K562 (cell line): ENCODE measurements around the gene SARS2. TPM values are rescaled to one million over a fixed set of nuclear protein-coding genes. Genes with fewer than 3 reads are reported as not detected.

Experiments
- ATAC-seq: fragments of 200-7000 bp; cut with Tn5 transposase; 3 replicates; pipeline ENCODE4 v1.9.1; 2020; ENCODE audit warnings: moderate library complexity
- BruUV-seq: library from RNA; stranded (reverse); fragments of 400-500 nt; replicated peaks from 2 replicates; lab custom pipeline; 2021; lab: Mats Ljungman, UMichigan
- CTCF ChIA-PET: fragments of 300-600 bp; formaldehyde crosslinking; extraction: SDS; loops from one replicate; lab custom pipeline; 2021; ENCODE audit warnings: low intra/inter-chr PET ratio; lab: Yijun Ruan, JAX
- POLR2A ChIA-PET: fragments of 300-600, 350-650 bp; sonication (Branson Sonifier 250); formaldehyde crosslinking; extraction: SDS; loops from one replicate; lab custom pipeline; 2021; ENCODE audit warnings: antibody characterized with exemption, inconsistent platforms; lab: Yijun Ruan, JAX
- DNase-seq, 4 experiments: peaks; one replicate each; pipeline versions ENCODE4 v3.0.0 to v3.0.0-alpha.2; 2011 to 2018; ENCODE audit warnings: low spot score in 3 of 4, mixed read lengths in 3 of 4; ENCODE audit errors: extremely low read depth in 1 of 4
- FAIRE-seq: peaks from 2 replicates; lab custom pipeline; 2011; peaks lifted over from hg19 to GRCh38; lab: Jason Lieb, UNC
- H2AFZ ChIP-seq: 2 replicates; pipeline ENCODE4 v1.6.0; 2011; ENCODE audit warnings: low read depth, low read length, control low read depth, inconsistent platforms
- H3K27ac ChIP-seq: fragments of 200-600 bp; 3 replicates; pipeline ENCODE4 v1.8.0; 2011; ENCODE audit warnings: low read depth, mild to moderate bottlenecking, control low read depth, inconsistent platforms, low read length, moderate library complexity, mixed read lengths; ENCODE audit errors: extremely low read depth
- H3K27me3 ChIP-seq, 2 experiments: fragments of 300-600 bp in 1 of 2; 2 replicates in 1 of 2; 3 replicates in 1 of 2; pipeline versions ENCODE4 v1.6.0 to v1.8.0; 2011; ENCODE audit warnings: inconsistent platforms in 2 of 2, low read length in 2 of 2, mild to moderate bottlenecking in 1 of 2, mixed read lengths in 1 of 2, moderate library complexity in 1 of 2; ENCODE audit not compliant: control insufficient read depth in 2 of 2, insufficient read depth in 2 of 2
- H3K36me3 ChIP-seq: fragments of 300-600 bp; 3 replicates; pipeline ENCODE4 v1.8.0; 2011; ENCODE audit warnings: mild to moderate bottlenecking, low read length, inconsistent platforms; ENCODE audit not compliant: control insufficient read depth, insufficient read depth
- H3K4me1 ChIP-seq, 2 experiments: fragments of 200-600 bp in 1 of 2; replicated peaks in 1 of 2; 2 replicates in 1 of 2; 3 replicates in 1 of 2; pipeline versions ENCODE4 v1.5.1 to v1.8.0; 2011; ENCODE audit warnings: inconsistent platforms in 2 of 2, low read length in 2 of 2, mild to moderate bottlenecking in 1 of 2, mixed read lengths in 1 of 2, moderate library complexity in 1 of 2; ENCODE audit not compliant: control insufficient read depth in 2 of 2, insufficient read depth in 2 of 2
- H3K4me2 ChIP-seq: 2 replicates; pipeline ENCODE4 v1.6.1; 2011; ENCODE audit warnings: low read length, control low read depth, inconsistent platforms, mixed read lengths; ENCODE audit not compliant: insufficient read depth
- H3K4me3 ChIP-seq: fragments of 200-600 bp; sonication (generic), shearing (Covaris generic); 2 replicates; pipeline ENCODE4 v1.5.1; 2016; ENCODE audit warnings: control low read depth, inconsistent platforms
- H3K79me2 ChIP-seq: fragments of 200-600 bp; 3 replicates; pipeline ENCODE4 v1.8.0; 2011; ENCODE audit warnings: low read length, inconsistent platforms; ENCODE audit not compliant: control insufficient read depth, insufficient read depth
- H3K9ac ChIP-seq, 2 experiments: 2 replicates each; pipeline versions ENCODE4 v1.6.0 to v1.6.1; 2011; ENCODE audit warnings: low read depth in 2 of 2, low read length in 2 of 2, control low read depth in 1 of 2, inconsistent platforms in 1 of 2, mild to moderate bottlenecking in 1 of 2, mixed read lengths in 1 of 2; ENCODE audit not compliant: insufficient read depth in 1 of 2
- H3K9me1 ChIP-seq: one replicate; pipeline ENCODE4 v1.6.0; 2011; ENCODE audit warnings: inconsistent platforms, mild to moderate bottlenecking, low read length, moderate library complexity; ENCODE audit not compliant: control insufficient read depth, insufficient read depth
- H3K9me3 ChIP-seq: replicated peaks from 2 replicates; pipeline ENCODE4 v1.5.1; 2011; ENCODE audit warnings: low read depth, low read length, inconsistent platforms; ENCODE audit not compliant: control insufficient read depth, insufficient read depth
- H4K20me1 ChIP-seq: replicated peaks from 2 replicates; pipeline ENCODE4 v1.6.1; 2011; ENCODE audit warnings: low read length, inconsistent platforms, mixed read lengths; ENCODE audit not compliant: control insufficient read depth, insufficient read depth
- AFF1 ChIP-seq, 2 experiments: fragments of 450-650 bp; IDR thresholded peaks; 2 replicates each; pipeline ENCODE4 v1.6.1; 2018; ENCODE audit warnings: mild to moderate bottlenecking in 2 of 2, low read depth in 1 of 2; ENCODE audit not compliant: partially characterized antibody in 2 of 2
- BCOR ChIP-seq: fragments of 450-650 bp; IDR thresholded peaks from 2 replicates; pipeline ENCODE4 v1.6.1; 2016
- ETS1 ChIP-seq: conservative IDR thresholded peaks from 2 replicates; pipeline ENCODE4 v1.6.1; 2011; ENCODE audit warnings: low read depth, mild to moderate bottlenecking, low read length; ENCODE audit not compliant: control insufficient read depth
- ETS2 ChIP-seq: IDR thresholded peaks from 2 replicates; pipeline ENCODE4 v1.6.1; 2016; ENCODE audit warnings: borderline replicate concordance, missing genetic modification characterization, mild to moderate bottlenecking, moderate library complexity, missing compliant biosample characterization; ENCODE audit not compliant: poor library complexity, severe bottlenecking
- FOXJ2 ChIP-seq: fragments of 200-800 bp; sonication (Bioruptor generic); IDR thresholded peaks from 2 replicates; pipeline ENCODE4 v1.6.1; 2016; ENCODE audit warnings: missing genetic modification characterization, missing compliant biosample characterization
- POLR2G ChIP-seq: fragments of 200-400 bp; formaldehyde crosslinking; IDR thresholded peaks from 2 replicates; pipeline ENCODE4 v1.6.1; 2017; ENCODE audit warnings: low read depth, mild to moderate bottlenecking, antibody characterized with exemption, low read length, moderate library complexity
- PRDM10 ChIP-seq: fragments of 450-650 bp; IDR thresholded peaks from 2 replicates; pipeline ENCODE4 v1.6.1; 2018; ENCODE audit not compliant: partially characterized antibody
- ZBTB1 ChIP-seq: sonication (generic); formaldehyde crosslinking; IDR thresholded peaks from 2 replicates; pipeline ENCODE4 v1.8.1; 2023; ENCODE audit warnings: missing genetic modification reagents, low read depth, mild to moderate bottlenecking, borderline replicate concordance
- ZNF239 ChIP-seq: fragments of 250-450 bp; sonication (Bioruptor Pico); IDR thresholded peaks from 2 replicates; pipeline ENCODE4 v1.4.0; 2020; ENCODE audit warnings: mild to moderate bottlenecking
- WGBS: fragments of 100-300 bp; shearing (Covaris generic); methylation state at CpG from one replicate; pipeline ENCODE4 v1.1.6; 2016; ENCODE audit warnings: low coverage, mixed read lengths; ENCODE audit not compliant: insufficient coverage; ENCODE audit errors: missing lambda C conversion rate; 5-methylcytosine and 5-hydroxymethylcytosine counted together
- in situ Hi-C: fragments of 300-500 bp; cut with MboI; formaldehyde crosslinking; loops from 4 replicates; pipeline ENCODE4 v1.15.0; 2018; ENCODE audit warnings: inconsistent platforms, mixed read lengths
- intact Hi-C: fragments of 100-400 bp; cut with micrococcal nuclease; formaldehyde crosslinking; loops from 2 replicates; pipeline ENCODE4 v1.14.2; 2022
- polyA plus RNA-seq, 8 experiments: library from polyadenylated mRNA; depleted of rRNA in 4 of 8; stranded (reverse) in 5 of 8; unstranded in 3 of 8; fragments of >200 nt; fragmentation: Nextera tagmentation in 2 of 8; fragmentation: Illumina TruSeq in 1 of 8; extraction: Ambion mirVana in 2 of 8; extraction: Trizol in 1 of 8; gene quantifications; 2 replicates each; pipeline versions ENCODE4 v1.2.1 to v1.2.3, GENCODE V29; 2011 to 2014; ENCODE audit warnings: inconsistent platforms in 1 of 8, missing spikeins in 1 of 8
- total RNA-seq, 7 experiments: library from RNA; depleted of rRNA in 6 of 7; stranded (reverse); fragments of >200 nt in 6 of 7; fragmentation: Illumina TruSeq in 2 of 7; extraction: Trizol in 2 of 7; gene quantifications; 2 replicates each; pipeline versions ENCODE4 v1.2.1 to v1.2.3, GENCODE V29; 2011 to 2021; ENCODE audit warnings: low replicate concordance in 1 of 7
- TF ChIP-seq, protein P1 (sequence below): IDR thresholded peaks from 3 replicates; pipeline ENCODE4 v1.6.1; 2011; ENCODE audit warnings: borderline replicate concordance, mild to moderate bottlenecking; ENCODE audit not compliant: insufficient read length, insufficient read depth

SARS2 gene
- total and polyA plus RNA-seq, 9 of the 15 experiments (the other 6 are each of a cell fraction or from before 2014, with no cell fraction given), result 3.1 to 59.1 (median 31.7) TPM

- no peaks in the 10 kb centered on the region for H4K20me1 ChIP-seq
- in situ Hi-C loops, result no loop called here
- peak overlapping the region; percentile 67 to 89 for H3K9ac ChIP-seq
- DNase-seq, result peak in 2 of 4 experiments; percentile 58 to 89
- intact Hi-C loops, result loop anchor here (5.0 kb wide), 1 partner anchor 56 kb away; the partner anchor contains the start of gene FBXO27
- ChIA-PET POLR2A (interaction anchor here (0.6 to 0.9 kb wide), 5 partner anchors 10 to 349 kb away, joined by 3 to 5 read pairs (median 3); no protein-coding TSS in a partner anchor), CTCF (no interaction called here)
- H3K4me2 ChIP-seq, result peak overlapping the region; percentile 72
- H3K36me3 ChIP-seq, result 0 out of 3 replicates have a peak, but pooled peaks cover 3% of the 10 kb centered on the region
- BruUV-seq, result no TSS peak
- no peaks in the 10 kb centered on the region; a peak in 1 of 5 replicates for H3K27me3 ChIP-seq
- peak overlapping the region; percentile 88 for H2AFZ ChIP-seq
- FAIRE-seq, result no peak
- peak overlapping the region; percentile 75 for H3K27ac ChIP-seq
- H3K9me1 ChIP-seq, result no peaks in the 10 kb centered on the region
- H3K4me3 ChIP-seq, result peak overlapping the region; percentile 83
- peak; percentile 40; the same call in 1 of the 3 replicates for ATAC-seq
- peaks cover 23% of the 10 kb centered on the region for H3K79me2 ChIP-seq
- 3% methylated on average over 8 of the region's 22 CpGs for WGBS
- peaks cover 6% of the 10 kb centered on the region; the same call in 1 of the 2 replicates for H3K9me3 ChIP-seq
- H3K4me1 ChIP-seq, result peaks cover 13 to 22% of the 10 kb centered on the region in 2 experiments; a peak in 4 of 5 replicates
- TF ChIP-seq ETS2 (tag), result no peak
- no peak for TF ChIP-seq FOXJ2 (tag)
- TF ChIP-seq, protein P1, sequence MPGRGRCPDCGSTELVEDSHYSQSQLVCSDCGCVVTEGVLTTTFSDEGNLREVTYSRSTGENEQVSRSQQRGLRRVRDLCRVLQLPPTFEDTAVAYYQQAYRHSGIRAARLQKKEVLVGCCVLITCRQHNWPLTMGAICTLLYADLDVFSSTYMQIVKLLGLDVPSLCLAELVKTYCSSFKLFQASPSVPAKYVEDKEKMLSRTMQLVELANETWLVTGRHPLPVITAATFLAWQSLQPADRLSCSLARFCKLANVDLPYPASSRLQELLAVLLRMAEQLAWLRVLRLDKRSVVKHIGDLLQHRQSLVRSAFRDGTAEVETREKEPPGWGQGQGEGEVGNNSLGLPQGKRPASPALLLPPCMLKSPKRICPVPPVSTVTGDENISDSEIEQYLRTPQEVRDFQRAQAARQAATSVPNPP, result no peak
- peak; percentile 39 for TF ChIP-seq PRDM10
- TF ChIP-seq ETS1, result 0 out of 2 replicates have a peak, but pooled peaks have one; percentile 3
- TF ChIP-seq AFF1 (IDR thresholded peaks at IDR 0.05; ENCODE audit: low read depth in 1 of 2, partially characterized antibody in 2 of 2), result peak in 1 of 2 experiments; percentile 26
- no peak for TF ChIP-seq ZNF239 (CRISPR knock-in tag)
- TF ChIP-seq ZBTB1 (CRISPR knock-in tag), result 0 out of 2 replicates have a peak, but pooled peaks have one; percentile 4
- TF ChIP-seq POLR2G, result peak; percentile 67
- TF ChIP-seq BCOR, result peak; percentile 36; the same call in 1 of the 2 replicates
These were observed 45.3 kb upstream of the SARS2 start for GRCh38 chr19:38975861-38976271.
